NCI-H1436 treated with DMSO at 0.1 percent for 48 hours (cell line): ENCODE data around the gene FAR1.
"Not testable (repeated sequence)": the region's sequence is repeated elsewhere in the genome, so short reads cannot be mapped to it uniquely, and the experiment has no call there.

ENCODE experiments used
- DNase-seq: peaks from one replicate; lab custom pipeline; 2025; lab: John Stamatoyannopoulos, UW

The FAR1 gene, protein sequence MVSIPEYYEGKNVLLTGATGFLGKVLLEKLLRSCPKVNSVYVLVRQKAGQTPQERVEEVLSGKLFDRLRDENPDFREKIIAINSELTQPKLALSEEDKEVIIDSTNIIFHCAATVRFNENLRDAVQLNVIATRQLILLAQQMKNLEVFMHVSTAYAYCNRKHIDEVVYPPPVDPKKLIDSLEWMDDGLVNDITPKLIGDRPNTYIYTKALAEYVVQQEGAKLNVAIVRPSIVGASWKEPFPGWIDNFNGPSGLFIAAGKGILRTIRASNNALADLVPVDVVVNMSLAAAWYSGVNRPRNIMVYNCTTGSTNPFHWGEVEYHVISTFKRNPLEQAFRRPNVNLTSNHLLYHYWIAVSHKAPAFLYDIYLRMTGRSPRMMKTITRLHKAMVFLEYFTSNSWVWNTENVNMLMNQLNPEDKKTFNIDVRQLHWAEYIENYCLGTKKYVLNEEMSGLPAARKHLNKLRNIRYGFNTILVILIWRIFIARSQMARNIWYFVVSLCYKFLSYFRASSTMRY

DNA sequence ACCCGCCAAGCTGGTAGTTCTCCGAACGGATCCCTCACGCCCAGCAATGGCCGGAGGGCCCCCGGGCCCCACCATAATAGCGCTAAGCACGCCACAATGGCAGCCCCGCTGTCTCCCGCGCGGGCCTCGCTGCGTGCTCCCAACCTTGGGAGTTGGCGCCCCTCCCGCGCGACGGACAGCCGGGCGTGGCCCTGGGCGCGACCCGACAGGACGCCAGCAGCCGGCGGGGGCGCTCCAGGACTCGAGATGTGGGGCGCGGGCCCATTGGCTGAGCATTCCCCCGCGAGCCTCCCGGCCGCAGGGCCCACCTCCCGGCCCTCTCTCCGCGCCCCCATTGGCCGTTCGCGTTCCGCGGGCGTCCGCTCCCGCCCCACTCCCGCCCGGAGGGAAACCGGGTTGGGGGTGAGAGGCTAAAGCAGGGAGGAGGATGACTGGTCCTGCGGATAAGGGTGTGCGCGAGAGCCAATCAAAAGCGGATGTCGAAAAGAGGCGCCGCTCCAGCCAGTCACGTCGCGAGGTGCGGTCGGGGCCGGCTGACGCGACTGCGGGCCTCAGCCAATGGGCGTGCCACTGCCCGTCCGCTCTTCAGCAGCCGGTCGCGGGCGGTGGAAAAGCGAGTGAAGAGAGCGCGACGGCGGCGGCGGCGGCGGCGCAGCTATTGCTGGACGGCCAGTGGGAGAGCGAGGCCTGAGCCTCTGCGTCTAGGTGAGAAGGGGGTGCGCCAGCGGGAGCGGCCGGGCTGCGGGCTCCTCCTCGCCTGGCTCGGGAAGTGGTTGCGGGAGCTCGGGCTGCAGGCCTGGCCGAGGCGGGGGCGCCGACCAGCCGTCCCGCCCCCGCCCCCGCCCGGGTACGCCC is at the start of gene FAR1:
Gene FAR1 (plus strand): TSS at position 567 of the 855 bp plus-strand sequence. CDS start 26,098 bp downstream, outside the sequence.
- DNase-seq, result peak; percentile 92

DNA sequence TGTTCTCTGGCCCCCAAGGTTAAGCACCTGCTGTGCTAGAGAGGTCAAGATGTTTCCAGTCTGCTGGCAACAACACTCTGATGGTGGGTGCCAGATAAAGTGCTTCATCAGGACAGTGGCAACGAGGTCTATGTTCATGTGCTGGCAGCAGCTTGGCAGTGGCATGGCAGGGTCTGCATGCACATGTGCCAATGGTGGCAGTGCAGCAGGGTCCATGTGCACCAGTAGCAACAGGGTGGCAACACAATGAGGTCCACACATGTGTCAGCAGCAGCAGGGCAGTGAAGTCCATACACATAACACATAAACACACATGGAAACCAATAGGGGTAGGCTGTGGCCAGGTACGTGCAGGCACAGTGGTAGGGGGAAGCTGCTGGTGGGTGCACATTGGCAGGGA is 48.4 kb upstream of the FAR1 start:
- DNase-seq, result no peak

DNA sequence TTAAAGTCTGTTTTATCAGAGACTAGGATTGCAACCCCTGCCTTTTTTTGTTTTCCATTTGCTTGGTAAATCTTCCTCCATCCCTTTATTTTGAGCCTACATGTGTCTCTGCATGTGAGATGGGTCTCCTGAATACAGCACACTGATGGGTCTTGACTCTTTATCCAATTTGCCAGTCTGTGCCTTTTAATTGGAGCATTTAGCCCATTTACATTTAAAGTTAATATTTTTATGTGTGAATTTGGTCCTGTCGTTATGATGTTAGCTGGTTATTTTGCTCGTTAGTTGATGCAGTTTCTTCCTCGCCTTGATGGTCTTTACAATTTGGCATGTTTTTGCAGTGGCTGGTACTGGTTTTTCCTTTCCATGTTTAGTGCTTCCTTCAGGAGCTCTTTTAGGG is 41.6 kb upstream of the FAR1 start:
- DNase-seq, result not testable (repeated sequence)

DNA sequence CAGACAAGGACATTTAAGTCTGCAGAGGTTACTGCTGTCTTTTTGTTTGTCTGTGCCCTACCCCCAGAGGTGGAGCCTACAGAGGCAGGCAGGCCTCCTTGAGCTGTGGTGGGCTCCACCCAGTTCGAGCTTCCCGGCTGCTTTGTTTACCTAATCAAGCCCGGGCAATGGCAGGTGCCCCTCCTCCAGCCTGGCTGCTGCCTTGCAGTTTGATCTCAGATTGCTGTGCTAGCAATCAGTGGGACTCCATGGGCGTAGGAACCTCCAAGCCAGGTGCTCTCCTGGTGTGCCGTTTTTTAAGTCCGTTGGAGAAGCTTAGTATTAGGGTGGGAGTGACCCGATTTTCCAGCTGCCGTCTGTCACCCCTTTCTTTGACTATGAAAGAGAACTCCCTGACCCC is 39.8 kb upstream of the FAR1 start:
- DNase-seq, result not testable (repeated sequence)

DNA sequence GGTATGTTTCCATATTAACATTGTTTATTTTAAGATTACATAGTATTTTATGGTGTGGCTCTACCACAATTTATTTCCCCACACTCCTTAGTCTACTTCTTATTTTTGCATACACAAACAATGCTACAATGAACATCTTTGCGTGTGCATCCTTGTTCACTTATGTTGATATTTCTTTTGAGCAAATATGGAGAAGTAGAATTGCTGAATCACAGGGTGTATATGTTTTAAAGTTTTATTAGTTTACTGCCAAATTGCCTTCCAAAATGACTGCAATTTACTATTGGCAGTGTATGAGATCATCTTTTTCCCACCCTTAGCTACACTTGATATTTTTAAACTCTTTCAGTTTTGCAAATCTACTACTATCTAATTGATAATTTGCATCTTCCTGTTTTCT is 38.7 kb upstream of the FAR1 start:
- no peak for DNase-seq

DNA sequence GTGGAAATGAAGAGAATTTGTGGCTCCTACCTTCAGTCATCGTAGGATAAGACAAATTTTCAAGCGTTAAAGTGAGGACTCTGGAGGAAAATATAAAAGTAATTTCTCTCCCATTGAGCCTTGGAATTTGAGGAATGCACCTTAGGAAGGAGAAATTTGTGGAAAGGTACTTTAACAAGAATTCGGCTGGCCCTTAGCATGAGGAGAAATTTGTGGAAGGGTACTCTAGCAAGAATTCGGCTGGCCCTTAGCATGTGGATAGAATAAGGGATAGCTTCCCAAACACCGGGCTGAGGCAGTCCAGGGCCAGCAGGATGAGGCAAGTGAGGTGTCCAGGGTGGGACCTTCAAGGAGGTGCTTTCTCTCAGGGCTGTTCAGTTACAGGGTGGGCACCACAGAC is 33.2 kb upstream of the FAR1 start:
- DNase-seq, result no peak

DNA sequence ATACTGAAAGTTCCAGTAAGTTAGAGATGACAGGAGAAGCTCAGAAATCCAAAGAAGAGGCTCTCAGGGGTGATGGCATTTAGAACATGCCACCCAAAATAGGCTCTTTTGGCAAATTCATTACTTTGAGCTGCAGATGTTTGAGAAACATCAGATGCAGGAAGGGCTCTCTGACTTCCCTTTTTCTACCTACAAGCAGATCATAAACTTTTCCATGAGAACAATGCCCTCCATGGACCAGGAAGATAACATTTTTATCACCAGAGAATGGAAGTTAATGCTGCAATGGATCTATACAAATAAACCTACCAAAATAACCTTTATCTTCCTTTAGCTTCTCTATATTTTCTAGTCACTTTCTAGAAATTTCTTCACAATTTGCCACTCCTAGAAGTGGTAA is 32.7 kb upstream of the FAR1 start:
- DNase-seq, result no peak

DNA sequence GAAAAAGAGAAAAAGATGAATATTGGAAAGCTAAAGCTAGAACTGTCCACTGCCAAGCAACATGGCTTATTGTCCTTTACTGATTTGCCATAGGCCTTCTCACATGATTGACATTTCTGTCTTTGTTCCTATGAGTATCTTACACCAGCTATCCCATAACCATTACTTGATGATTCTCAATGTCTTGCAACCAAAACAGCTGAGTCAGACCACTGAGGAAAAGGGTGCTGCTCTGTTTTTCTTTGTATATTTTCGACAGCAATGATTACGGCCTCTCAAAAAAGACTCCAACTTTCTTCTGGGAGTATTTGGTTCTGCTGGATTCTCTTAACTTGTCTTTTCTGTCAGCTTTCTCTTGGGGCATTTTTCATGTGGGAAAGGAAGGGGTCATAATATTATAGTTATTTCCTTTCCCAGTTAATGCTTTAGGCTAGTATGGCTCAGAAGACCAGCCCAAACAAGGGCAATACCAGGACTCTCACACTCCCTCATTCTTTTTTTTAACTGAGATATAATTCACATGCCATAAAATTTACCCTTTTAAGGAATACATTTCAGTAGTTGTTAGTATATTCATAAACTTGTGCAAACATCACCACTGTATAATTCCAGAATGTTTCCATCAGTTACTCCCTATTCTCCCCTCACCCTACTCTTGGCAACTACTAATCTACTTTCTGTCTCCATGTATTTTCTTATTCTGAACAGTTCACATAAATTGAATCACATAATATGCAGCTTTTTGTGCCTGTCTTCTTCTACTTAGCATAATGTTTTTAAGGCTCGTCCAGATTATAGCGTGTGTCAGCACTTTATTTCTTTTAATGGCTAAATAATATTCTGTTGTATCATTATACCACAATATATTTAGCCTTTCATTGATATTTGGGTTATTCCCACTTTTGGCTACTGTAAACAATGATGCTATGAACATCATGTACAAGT is 31.1 kb upstream of the FAR1 start:
- DNase-seq, result no peak

DNA sequence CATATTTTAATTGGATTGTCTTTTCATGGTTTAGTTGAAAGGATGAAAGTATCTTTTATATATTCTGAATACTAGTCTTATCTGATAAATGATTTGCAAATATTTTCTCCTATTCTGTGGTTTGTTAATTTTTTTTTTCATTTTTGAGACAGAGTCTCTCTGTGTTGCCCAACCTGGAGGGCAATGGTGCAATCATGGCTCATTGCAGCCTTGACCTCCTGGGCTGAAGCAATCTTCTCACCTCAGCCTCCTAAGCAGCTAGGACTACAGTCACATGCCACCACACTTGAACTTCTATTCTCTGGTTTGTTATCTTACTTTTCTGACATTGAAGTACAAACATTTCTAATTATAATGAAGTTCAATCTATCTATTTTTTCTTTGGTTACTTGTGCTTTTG is 30.0 kb upstream of the FAR1 start:
- no peak for DNase-seq

DNA sequence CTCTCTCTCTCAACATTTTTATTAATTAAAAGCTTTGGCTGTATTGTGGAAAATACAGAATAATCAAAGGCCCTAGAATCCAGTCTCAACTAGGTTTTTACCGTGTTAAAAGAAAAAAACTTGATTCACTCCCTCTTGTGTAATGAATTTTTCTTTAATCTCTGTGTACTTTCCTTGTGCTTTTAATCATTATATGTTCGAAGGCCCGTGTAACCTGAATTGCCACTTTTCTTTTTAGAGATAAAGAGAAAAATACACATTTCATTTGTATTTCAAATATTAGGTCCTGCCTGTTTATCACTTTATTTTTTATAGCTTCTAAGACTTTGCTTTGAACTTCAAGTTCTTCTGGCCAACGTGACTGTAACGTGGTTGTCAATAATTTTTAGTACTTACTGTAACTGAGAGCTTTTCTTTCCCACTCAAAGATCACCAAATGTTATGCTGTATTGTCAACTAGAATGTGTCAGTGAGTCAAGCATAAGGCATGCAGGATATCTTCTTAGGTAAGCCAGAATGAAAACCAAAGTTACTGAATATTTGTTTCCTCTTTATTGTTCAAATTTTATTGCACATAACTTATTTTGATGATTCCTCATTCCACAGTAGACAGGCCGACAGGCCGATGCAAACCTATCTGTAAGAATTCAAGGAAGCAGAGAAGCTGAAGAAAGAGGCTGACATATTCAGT is 23.3 kb upstream of the FAR1 start:
- DNase-seq, result no peak

DNA sequence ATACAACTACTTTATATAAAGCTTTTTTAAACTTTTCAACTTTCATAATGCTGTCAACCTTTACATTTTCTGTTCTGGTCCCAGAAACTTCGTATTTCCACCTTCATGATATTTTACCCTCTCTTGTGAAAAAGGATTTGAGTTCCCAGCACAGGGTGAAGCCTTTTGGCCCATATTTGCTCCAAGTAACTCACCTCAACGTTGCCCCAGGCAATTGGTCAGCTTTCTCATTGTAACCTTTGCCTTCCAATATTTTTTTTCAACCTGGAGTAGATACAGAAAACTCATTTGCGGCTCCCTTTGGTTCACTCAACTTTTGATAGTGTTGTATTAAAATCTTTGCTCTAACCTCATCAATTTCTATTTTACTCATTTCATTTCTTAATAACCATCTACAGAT is 21.1 kb upstream of the FAR1 start:
- no peak for DNase-seq

DNA sequence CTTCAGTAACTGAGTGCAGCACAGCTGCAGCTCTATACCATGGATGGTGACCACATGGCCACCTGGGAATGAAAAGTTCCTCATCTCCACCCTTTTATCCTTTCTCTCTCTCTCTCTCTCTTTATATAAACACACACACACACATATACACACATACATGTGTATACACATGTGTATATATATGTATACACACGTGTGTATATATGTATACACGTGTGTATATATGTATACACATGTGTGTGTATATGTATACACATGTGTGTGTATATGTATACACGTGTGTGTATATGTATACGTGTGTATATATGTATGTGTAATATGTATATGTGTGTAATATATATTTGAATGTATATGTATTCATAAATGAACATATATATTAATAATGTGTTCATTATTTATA is 18.8 kb upstream of the FAR1 start:
- no peak for DNase-seq

DNA sequence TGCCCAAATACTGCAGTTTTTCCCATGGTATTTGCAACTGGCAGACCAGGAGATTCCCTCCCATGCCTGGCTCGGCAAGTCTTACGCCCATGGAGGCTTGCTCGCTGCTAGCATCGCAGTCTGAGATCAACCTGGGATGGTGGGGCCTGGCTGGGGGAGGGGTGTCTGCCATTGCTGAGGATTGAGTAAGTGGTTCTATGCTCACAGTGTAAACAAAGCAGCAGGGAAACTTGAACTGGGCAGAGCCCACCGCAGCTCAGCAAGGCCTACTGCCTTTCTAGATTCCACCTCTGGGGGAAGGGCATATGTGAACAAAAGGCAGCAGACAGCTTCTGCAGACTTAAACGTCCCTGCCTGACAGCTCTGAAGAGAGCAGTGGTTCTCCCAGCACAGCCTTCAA is 17.0 kb upstream of the FAR1 start:
- DNase-seq, result not testable (repeated sequence)

DNA sequence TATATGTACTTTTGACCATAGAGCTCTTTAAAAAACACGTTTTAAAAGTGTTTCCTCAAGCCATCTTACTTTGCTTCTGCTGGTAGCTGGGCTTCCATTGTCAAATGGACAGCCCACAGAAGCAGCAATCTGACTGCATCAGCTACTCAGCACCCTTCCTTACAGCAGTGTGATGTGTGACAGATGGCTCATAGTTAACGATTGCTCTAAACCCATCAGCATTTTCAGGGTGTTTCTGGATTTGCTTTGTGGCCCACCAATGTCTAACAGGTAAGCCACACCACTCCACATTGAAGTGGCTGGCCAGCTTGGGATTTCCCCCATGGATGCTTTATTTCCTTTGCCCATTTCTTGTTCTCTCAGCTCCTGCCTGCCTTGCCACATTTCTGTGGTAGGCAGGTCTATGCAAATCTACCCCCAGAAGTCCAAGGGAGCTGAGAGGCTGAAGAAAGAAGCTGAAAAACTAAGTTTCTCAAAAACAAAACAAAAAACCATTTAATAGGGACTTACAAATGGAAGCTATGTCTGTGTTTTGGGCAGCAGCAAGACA is 7.3 kb upstream of the FAR1 start:
- no peak for DNase-seq

DNA sequence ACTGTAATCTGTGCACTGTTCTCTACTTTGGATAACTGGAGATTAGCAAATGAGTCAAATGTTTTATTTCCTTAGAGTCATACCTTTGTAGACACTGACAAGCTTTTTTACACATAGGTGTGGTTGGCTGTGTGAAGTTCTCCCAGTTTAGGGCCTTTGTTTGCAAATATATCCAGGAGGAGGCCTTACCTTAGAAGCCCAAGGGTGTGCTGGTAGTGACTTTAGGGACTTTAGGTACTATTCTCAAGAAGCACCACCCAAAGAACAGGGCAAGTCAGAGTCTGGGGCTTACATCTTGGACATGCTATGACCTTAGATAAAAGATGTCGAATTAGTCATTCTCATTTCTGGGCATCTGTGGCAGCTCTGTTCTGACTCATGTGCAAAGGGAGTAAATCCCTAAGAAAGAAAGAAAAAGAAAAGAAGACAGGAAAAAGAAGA is 4.8 kb upstream of the FAR1 start:
- no peak for DNase-seq

DNA sequence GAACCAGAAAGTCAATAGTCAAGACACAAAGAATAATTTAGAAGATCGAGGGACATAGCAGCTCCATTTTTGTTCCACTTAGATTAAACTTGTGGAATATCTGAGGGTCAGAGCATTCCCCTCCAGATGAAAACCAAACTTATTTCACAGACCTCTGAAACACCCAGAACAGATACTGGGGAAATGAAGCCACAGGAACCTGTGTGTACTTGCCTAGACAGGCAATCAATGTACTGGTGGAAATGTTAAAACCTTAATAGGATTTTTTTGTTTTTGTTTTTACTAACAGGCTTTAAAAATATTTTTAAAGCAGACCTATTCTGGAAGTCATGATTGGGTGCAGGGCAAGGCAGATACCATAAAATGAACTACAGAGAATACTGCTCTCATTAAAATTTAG is 4.1 kb upstream of the FAR1 start:
- no peak for DNase-seq

DNA sequence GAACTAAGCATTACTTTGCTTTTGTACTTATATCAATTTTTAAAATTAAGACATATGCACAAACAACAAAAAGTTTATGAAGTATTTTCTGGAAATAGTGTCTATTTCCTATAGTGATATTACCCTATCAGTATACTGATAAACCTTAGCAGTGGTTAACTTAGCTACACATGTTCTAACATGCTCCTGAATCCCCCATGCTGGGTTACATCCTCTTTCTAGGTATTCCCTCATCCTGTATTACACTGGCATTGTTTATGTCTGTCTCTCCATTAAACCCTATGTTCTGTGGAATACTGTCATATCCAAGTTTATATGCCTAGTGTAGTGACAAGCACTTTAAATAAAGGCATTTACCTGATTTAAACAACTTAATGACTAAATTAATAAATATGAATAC is 1.8 kb upstream of the FAR1 start:
- DNase-seq, result no peak

DNA sequence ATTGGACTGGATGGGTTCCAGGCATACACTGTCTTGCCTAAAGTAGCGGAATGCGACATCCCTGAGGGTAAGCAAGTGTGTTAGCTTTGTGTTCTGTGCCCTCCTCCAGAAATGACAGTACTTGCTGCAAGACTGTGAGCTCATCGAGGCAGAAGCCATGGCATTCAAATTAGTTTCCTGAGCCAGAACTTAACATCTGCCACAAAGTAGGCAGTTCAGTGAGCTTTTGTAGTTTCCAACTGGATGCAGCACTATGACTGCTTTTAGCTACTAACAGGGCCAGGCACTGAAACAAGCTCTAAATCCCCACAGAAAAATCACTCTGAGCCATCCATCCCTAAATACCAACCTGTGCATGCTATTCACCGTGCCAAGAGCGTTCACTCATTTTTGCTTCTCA is 1.2 kb upstream of the FAR1 start:
- no peak for DNase-seq

DNA sequence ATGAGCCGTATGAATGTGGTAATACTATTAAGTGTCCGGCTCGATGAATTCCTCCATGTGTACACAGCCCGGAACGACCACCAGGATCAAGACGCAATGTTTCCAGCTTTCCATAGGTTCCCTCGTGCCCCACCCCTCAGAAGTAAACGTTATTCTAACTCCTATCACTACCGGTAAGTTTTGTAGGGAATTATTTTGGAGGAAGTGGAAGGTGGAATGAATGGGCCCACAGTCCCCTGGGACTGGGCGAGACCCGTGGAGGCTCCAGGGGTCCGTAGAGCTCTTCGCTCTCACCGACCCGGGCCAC is 720 bp upstream of the FAR1 start:
- DNase-seq, result no peak

DNA sequence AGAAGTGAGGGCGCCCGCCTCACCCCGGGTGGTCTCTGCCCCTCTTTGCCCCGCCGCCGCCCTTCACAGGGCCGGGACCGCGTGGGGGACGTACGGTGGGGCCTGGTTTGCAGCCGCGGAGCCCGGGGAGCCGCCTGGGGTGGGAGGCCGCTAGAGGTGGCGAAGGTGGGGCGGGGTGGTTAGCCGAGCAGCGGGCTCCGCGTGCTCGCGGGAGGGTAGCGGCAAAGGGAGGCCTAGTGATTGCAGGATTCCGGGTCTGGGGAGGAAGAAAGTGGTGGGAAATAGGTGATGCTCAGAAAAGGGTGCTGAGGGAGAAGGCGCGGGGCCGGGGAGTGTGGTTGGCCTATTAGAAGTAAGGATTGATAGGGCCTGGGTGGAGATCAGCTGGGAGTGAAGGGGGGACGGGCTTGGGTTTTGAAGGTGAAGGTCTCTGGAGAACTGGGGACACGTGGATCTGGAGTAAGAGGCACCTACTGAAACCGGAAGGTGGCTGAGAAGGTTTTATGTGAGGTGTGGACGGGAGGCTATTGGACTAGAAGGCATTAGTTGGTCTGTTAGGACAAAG is 571 bp downstream of the FAR1 start:
- no peak for DNase-seq
